Stimulated activated CD8-positive, alpha-beta memory T cell treated with anti-CD3 and anti-CD28 coated beads, Interleukin-4, amount 100 ng/mL, for 48 hours (primary cell): ENCODE results near the gene ZC3H14.
"Not testable (repeated sequence)": the region's sequence is repeated elsewhere in the genome, so short reads cannot be mapped to it uniquely, and the experiment has no call there.

Source experiments
- DNase-seq: peaks from one replicate; pipeline ENCODE4 v3.0.0-alpha.2; 2020

Gene ZC3H14, protein sequence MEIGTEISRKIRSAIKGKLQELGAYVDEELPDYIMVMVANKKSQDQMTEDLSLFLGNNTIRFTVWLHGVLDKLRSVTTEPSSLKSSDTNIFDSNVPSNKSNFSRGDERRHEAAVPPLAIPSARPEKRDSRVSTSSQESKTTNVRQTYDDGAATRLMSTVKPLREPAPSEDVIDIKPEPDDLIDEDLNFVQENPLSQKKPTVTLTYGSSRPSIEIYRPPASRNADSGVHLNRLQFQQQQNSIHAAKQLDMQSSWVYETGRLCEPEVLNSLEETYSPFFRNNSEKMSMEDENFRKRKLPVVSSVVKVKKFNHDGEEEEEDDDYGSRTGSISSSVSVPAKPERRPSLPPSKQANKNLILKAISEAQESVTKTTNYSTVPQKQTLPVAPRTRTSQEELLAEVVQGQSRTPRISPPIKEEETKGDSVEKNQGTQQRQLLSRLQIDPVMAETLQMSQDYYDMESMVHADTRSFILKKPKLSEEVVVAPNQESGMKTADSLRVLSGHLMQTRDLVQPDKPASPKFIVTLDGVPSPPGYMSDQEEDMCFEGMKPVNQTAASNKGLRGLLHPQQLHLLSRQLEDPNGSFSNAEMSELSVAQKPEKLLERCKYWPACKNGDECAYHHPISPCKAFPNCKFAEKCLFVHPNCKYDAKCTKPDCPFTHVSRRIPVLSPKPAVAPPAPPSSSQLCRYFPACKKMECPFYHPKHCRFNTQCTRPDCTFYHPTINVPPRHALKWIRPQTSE

GRCh38 chr14:88562831-88563686, at the start of gene ZC3H14:
ZC3H14 (plus strand) TSS chr14:88563037; CDS start chr14:88563134, 97 bp downstream.
- peak; percentile 91 for DNase-seq

GRCh38 chr14:88515499-88516221, 47.2 kb upstream of the ZC3H14 start:
- no peak for DNase-seq

DNA sequence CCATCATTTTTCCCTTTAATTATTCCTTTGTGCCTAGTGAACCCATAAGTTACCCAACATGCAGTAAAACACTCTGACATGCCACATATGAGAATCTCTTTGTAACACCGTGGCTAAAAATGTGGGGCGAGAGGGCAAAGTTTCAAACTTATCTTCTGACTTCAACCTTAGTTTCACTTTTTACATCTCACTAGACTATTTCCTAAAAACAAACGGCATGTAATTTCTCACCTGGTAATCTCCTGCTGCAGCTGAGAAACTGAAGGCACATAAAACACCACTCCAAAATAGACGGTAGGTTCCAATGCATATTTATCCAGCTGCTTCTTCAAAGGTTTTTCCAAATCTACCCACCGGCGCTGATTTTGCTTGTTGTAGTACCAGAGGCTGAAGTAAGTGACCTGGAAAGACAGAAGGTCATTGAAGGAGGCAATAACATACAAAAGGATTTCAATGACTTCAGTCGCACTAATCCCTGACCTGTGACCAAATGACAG, 45.9 kb upstream of the ZC3H14 start:
- DNase-seq = no peak

GRCh38 chr14:88518592-88519512, 44.0 kb upstream of the ZC3H14 start:
- DNase-seq = no peak

DNA sequence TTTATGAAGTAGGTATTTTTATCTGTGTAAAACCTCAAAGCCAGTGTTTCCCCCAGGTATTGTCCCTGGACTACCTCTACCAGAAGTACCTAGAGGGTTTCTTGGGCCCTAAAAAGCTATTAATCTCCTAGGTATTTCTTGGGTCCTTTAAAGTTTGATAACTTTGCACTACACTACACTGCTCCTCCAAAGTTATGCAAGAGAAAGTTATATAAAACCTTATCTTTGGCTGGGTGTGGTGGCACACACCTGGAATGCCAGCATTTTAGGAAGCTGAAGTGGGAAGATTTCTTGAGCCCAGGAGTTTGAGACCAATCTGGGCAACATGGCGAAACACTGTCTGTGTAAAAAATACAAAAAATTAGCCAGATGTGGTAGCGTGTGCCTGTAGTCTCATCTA, 42.9 kb upstream of the ZC3H14 start:
- no peak for DNase-seq

- no peak for DNase-seq
These were observed 41.0 kb upstream of the ZC3H14 start for GRCh38 chr14:88521818-88522217.

GRCh38 chr14:88522393-88522792, 40.4 kb upstream of the ZC3H14 start:
- no peak for DNase-seq

- not testable (repeated sequence) for DNase-seq
These were observed 32.9 kb upstream of the ZC3H14 start for GRCh38 chr14:88529889-88530288.

GRCh38 chr14:88533064-88533602, 29.7 kb upstream of the ZC3H14 start:
- DNase-seq = no peak

GRCh38 chr14:88535149-88535548, 27.7 kb upstream of the ZC3H14 start:
- DNase-seq = no peak

- no peak for DNase-seq
These were observed 27.0 kb upstream of the ZC3H14 start for GRCh38 chr14:88535813-88536212.

- no peak for DNase-seq
These were observed 21.5 kb upstream of the ZC3H14 start for GRCh38 chr14:88541324-88541723.

DNA sequence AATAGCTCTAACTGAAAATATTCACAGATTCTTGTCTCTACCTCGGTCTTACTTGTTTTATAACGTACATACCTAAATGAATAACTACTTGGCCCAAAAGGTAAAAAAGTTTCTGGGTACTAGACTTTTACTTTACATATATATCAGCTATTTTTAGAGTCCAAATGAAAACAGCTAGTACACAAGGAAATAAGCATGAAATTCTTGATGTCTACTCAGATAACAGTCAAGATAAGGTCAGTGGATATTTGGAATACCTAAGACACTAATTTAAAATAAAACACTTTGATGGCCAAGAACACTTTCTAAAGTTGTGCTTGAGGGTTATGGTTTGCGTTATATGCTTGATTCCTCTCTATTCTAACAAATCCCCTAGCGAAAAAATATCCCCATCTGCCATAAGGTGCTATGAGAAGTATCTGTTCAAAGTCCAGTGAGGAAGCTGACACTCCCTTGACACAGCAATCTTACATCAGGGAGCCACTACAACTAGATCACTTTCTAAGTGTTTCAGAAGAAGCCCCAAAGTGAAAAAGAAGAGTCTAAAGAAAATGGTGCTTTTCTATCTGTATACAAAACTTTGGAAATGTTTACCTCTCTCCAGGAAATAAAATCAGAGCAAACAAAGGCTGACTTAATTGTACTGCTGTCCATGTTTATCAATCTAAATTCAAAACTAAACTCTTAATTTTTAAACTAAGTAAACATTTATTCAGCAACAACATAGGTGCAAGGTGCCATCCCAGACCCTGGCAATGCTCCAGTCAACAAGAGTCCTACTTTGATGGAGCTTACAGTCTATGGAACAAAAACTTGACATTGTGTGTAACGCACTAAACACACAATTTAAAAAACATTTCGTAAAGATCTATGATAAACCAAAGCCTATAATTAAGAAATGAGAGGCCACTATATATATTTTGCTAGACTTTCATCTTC, 19.7 kb upstream of the ZC3H14 start:
- no peak for DNase-seq

- DNase-seq = no peak
These were observed 17.6 kb upstream of the ZC3H14 start for GRCh38 chr14:88545256-88545655.

GRCh38 chr14:88546621-88547385, 16.0 kb upstream of the ZC3H14 start:
- DNase-seq = no peak

DNA sequence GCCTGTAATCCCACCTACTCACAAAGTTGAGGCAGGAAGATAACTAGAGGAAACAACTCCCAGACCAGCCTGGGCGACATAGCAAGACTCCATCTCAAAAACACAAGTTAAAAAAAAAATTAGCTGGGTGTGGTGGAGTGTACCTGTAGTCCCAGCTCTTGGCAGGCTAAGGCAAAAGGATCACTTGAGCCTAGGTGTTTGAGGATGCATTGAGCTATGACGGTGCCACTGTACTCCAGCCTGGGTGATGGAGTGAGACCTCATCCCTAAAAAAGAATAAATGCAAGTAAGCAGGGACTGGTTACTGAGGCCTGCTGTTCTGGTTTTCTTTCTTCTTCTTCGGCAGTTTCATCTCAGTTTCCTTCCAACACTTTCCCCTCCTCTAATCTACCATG, 15.5 kb upstream of the ZC3H14 start:
- no peak for DNase-seq

DNA sequence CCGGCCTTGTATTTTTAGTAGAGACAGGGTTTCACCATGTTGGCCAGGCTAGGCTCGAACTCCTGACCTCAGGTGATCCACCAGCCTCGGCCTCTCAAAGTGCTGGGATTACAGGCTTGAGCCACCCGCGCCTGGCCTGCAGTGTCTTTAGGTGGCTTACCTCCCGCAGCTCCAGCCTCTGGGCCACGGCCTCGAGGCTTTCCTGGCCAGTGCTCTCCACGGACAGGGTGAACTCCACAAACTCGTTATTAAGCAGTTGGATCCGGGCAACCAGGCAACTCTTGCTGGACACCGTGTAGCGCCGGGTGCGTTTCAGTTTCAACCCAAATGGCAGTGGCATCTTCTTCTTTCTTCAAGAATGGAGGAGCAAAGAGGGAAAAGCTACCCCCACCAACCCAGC, 12.8 kb upstream of the ZC3H14 start:
- DNase-seq = no peak

DNA sequence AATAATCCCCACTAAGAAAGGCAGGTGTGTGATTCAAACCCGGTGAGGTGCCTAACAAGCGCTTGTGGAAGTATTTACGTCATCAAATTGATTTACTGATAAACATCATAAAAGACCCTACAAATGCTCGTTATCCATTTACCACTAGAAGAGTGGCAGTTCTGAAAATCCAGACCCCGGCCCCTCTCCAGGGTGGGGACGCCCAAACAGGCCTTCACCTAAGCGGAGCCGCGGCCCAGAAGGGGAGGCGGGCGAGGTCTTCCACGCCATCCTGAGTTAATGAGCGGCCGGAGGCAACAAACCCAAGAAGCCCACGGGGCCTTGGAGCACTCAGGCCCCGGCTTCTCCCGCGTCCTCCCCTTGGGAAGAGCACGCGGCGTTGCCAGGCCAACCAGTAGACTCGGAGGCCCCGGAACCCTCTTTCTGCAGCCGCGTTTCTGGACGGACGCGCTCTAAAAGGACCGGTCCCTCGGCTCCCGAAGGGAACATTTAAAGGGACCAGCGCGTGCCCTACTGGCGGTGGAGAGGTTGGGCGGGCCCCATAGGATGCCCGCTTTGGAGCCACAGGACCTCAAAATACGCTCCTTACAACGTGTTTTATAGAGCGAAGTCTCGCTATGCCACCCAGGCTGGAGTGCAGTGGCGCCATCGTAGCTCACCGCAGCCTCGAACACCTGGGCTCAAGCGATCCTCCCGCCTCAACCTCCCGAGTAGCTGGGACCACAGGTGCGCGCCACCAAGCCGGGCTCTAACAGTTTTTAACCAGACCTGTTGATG, 11.6 kb upstream of the ZC3H14 start:
- peak; percentile 82 for DNase-seq
